Heart left ventricle (tissue), 13 donors: ENCODE data around the gene GDPD3.

Experiments used
- CTCF ChIP-seq, 12 donors: fragments of 200-600 bp; sonication (generic) in 4 of 12; IDR thresholded peaks; one replicate each; pipeline versions ENCODE4 v1.5.0 to v1.8.0; 2018 to 2022; ENCODE audit warnings: antibody characterized with exemption in 12 of 12, mild to moderate bottlenecking in 5 of 12
- POLR2A ChIP-seq, 2 donors: fragments of 450-650 bp; IDR thresholded peaks; one replicate each; pipeline ENCODE4 v1.6.1; 2017; ENCODE audit warnings: antibody characterized with exemption in 2 of 2, mild to moderate bottlenecking in 2 of 2, moderate library complexity in 2 of 2
- donor health status: ischemic (EF 13 %, LVEDD 7.1; RV severe dilation, severe dysfunction).
- donor health status: DM: no; HTN: yes; CAD: no.
- donor health status: DM: no; HTN: no; CAD: no.
- donor health status: ischemic (EF 25% LVEDD 6.9; RV normal size, moderate dysfunction).
- donor health status: ischemic (EF 25% LVEDD 5.7; RV mildly dilated, moderate dysfunction).
- donor health status: ischemic (EF 35%, LVEDD 5.7; RV mildly dilated, moderate dysfunction).
- donor health status: nonischemic (EF 11% LVEDD 7.7; RV severe dilation, severe dysfunction).
- donor health status: DM: yes; HTN: yes; CAD: no.
- donor health status: PGD.
- donor health status: ischemic (EF 29% LVEDD 5.4; RV normal size, mild dysfunction).
- donor health status: nonischemic (EF 23%, LVEDD 6.1; RV moderate dilation, normal function).

GRCh38 chr16:30069611-30070462, 43.5 kb downstream of the GDPD3 start:
- TF ChIP-seq POLR2A (IDR thresholded peaks at IDR 0.05) (no peak), CTCF (IDR thresholded peaks at IDR 0.05) (no peak)
